Measurements from ENCODE around the gene CST9L.

Gene CST9L

DNA sequence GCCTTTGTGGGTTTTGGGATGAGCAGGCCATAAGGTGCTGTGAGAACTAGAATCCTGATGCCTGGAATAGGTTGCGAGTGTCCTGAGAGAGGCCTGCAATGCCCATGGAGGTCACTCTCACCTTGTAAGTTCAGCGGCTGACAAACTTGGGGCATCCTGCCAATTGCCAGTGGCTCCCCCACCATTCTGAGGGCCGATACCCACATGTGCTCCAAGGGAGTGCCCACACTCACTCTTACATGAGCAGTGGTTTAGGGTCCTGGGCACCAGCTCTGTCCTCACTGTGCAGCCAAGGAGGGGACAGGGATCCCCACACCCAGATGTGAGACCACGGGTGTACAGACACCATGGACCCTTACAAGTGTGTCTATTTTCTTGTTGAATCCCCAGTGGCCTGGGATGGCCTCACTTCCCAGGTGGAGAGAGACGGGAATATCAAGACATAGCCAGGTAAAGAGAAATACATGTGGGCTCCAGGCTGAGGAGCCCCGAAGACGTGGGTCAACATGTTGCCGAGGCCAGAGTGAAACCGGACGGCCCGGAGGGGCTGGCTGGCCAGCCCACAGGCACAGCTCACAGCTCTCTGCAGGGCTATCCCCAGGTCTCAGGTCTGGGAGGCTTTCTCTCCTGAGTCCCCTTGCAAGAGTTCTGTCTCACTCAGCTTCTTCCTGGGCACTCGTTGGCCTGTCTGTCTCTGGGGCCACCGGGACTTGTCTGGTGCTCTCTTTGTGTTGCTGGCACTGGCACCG lies 39.4 kb upstream of the CST9L start:
- POLR2A ChIA-PET, result no interaction called here
- TF ChIP-seq, protein P1, sequence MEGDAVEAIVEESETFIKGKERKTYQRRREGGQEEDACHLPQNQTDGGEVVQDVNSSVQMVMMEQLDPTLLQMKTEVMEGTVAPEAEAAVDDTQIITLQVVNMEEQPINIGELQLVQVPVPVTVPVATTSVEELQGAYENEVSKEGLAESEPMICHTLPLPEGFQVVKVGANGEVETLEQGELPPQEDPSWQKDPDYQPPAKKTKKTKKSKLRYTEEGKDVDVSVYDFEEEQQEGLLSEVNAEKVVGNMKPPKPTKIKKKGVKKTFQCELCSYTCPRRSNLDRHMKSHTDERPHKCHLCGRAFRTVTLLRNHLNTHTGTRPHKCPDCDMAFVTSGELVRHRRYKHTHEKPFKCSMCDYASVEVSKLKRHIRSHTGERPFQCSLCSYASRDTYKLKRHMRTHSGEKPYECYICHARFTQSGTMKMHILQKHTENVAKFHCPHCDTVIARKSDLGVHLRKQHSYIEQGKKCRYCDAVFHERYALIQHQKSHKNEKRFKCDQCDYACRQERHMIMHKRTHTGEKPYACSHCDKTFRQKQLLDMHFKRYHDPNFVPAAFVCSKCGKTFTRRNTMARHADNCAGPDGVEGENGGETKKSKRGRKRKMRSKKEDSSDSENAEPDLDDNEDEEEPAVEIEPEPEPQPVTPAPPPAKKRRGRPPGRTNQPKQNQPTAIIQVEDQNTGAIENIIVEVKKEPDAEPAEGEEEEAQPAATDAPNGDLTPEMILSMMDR (IDR thresholded peaks at IDR 0.05; ENCODE audit: control extremely low read depth, extremely low read depth, low read depth, missing control alignments), result no peak
- DNase-seq (ENCODE audit: extremely low spot score), result no peak
- CTCF ChIA-PET, result interaction anchor here (0.7 to 7.6 kb wide), 14 partner anchors 10 to 915 kb away, joined by 3 to 90 read pairs (median 4); no protein-coding TSS in a partner anchor

DNA sequence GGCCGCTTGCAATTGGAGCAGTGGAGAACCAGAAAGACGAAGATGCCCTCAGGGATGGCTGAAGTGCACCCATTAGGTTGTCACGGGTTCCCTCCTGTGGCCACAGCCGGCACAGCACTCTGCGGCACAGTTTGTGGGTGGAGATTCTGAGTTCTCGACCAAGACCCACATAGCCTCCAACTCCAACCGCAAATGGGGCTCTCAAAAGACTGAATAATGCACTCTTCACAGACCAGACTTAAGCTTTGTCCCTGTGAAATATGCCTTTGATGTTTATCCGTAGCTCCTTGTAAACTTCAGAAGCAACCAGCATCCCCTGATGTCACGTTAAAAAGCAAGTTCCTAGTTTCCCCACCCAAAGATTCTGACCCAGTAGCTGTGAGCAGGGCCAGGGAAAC lies 38.4 kb upstream of the CST9L start:
- CTCF ChIA-PET, result interaction anchor here (0.6 to 7.6 kb wide), 16 partner anchors 11 to 914 kb away, joined by 3 to 90 read pairs (median 4); no protein-coding TSS in a partner anchor
- TF ChIP-seq, protein P1 (IDR thresholded peaks at IDR 0.05; ENCODE audit: control extremely low read depth, extremely low read depth, low read depth, missing control alignments), result peak; percentile 95
- POLR2A ChIA-PET, result no interaction called here
- DNase-seq (ENCODE audit: extremely low spot score), result peak; percentile 86

DNA sequence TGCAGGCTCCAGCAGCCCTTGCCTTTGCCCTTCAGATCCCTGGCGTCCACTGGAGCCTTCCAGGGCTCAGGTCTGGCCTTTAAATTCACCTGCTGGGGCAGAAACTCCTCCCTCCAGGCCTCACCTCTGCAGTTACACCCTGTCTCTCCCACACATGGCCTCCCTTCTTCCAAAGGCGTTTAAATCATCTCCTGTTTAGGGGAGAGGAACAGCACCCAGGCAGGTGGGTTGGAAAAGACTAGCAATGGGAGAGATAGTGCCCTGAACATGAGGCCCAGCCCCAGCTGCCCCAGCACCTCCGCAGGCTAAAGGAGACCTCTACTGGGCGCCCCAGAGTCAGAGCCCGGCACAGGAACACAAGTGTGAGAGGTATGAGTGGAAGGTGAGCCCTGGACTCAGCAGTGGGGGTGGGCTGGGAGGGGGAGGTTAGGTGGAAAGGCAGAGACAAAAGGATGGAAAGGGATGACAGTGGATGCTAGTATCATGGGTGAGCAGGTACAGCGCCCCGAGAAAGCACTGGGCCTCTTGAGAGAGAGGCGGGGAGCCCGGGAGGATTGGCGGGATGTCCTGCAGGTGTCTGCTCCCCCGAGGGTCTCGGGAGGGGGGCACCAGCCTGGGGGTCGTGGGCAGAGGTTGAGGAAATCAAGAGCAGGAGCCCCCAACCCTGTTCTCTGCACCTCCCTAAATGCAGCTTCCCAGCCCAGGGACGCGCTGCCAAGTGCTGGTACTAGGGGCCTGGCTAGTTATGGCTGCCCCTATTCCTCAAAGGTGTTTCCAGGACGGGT lies 37.8 kb upstream of the CST9L start, which contains the start of gene CST9:
CST9 (minus strand) TSS at position 51 of the 785 bp plus-strand sequence. CDS start 53 bp downstream, outside the sequence.
- TF ChIP-seq, protein P1 (IDR thresholded peaks at IDR 0.05; ENCODE audit: control extremely low read depth, extremely low read depth, low read depth, missing control alignments), result no peak
- POLR2A ChIA-PET, result no interaction called here
- CTCF ChIA-PET, result interaction anchor here (1.3 to 7.6 kb wide), 9 partner anchors 14 to 914 kb away, joined by 4 to 90 read pairs (median 6); no protein-coding TSS in a partner anchor
- DNase-seq (ENCODE audit: extremely low spot score), result no peak

DNA sequence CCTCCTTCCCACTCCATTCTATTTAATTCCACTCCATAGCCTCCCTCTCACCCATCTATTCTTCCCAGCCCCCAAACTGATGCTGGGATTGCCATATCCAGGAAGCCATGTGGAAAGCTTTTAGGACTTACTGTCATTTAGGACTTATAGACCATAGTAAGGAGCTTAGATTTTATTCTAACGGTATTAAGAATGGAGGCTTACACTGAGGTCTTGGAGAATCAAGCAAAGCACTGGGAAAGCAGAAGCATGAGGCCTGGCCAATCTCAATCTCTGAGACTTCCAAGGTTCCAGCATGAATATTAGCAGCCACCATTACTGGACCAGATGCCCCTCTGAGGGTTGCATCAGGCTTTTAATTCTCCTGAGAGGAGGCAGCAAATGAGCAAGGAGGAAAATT lies 36.0 kb upstream of the CST9L start:
- ChIA-PET CTCF (interaction anchor here (1.2 to 4.2 kb wide), 2 partner anchors 9 to 162 kb away, joined by 3 to 24 read pairs; no protein-coding TSS in a partner anchor), POLR2A (no interaction called here)
- TF ChIP-seq, protein P1 (IDR thresholded peaks at IDR 0.05; ENCODE audit: control extremely low read depth, extremely low read depth, low read depth, missing control alignments), result no peak
- no peak for DNase-seq (ENCODE audit: extremely low spot score)

DNA sequence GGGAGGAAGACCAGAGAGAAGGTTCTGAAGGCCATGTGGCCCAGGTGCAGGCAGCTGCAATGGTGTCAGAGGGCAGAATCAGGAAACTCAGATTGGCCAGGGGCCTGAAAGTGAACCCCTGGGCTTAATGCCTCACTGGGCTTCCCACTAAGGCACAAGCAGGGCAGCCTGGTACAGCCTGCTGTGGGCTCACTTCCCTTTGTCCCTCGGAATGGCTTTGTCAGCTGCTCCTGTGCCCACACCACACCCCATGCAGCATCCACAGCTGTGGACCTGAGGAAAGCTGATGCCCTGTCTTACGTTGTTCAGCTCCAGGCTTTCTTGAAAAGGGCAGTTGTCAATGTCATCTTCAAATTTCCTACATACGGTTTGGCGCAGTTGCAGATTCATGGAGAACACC lies 35.0 kb upstream of the CST9L start:
- CTCF ChIA-PET, result interaction anchor here (1.0 to 4.2 kb wide), 3 partner anchors 157 to 161 kb away, joined by 3 to 24 read pairs (median 5); no protein-coding TSS in a partner anchor
- TF ChIP-seq, protein P1 (IDR thresholded peaks at IDR 0.05; ENCODE audit: control extremely low read depth, extremely low read depth, low read depth, missing control alignments), result no peak
- POLR2A ChIA-PET, result no interaction called here
- DNase-seq (ENCODE audit: extremely low spot score), result no peak

DNA sequence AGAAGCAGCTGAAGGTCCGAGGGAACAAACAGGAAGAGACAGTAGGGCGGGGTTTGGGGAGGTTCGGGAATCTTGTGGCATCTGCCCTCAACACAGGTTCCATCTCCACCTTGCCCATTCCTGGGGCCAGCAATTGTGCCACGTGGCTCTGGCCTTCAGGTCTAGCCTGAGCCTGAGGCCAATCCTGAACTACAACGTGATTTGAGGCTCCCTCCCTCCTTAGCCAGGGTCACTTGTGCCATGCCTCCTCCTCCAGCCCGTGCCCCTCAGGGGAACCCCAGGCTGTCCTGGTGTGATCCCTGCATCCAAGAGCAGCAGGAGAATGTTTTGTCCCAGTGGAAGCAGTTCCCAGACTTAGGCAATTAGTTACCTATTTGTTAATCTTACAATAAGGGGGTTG lies 34.4 kb upstream of the CST9L start:
- TF ChIP-seq, protein P1 (IDR thresholded peaks at IDR 0.05; ENCODE audit: control extremely low read depth, extremely low read depth, low read depth, missing control alignments), result no peak
- no peak for DNase-seq (ENCODE audit: extremely low spot score)
- CTCF ChIA-PET, result interaction anchor here (1.5 to 4.2 kb wide), 2 partner anchors 159 to 161 kb away, joined by 4 to 24 read pairs; no protein-coding TSS in a partner anchor
- POLR2A ChIA-PET, result no interaction called here
